NCI-H128 (cell line): ENCODE results near the gene CCDC184.
"Not testable (repeated sequence)": the region's sequence is repeated elsewhere in the genome, so short reads cannot be mapped to it uniquely, and the experiment has no call there.

Source experiments
- DNase-seq: peaks from one replicate; lab custom pipeline; 2025; ENCODE audit not compliant: unreplicated experiment; lab: John Stamatoyannopoulos, UW

The CCDC184 gene

GRCh38 chr12:48201516-48201915 lies 18.1 kb downstream of the CCDC184 start:
- DNase-seq, result no peak

DNA sequence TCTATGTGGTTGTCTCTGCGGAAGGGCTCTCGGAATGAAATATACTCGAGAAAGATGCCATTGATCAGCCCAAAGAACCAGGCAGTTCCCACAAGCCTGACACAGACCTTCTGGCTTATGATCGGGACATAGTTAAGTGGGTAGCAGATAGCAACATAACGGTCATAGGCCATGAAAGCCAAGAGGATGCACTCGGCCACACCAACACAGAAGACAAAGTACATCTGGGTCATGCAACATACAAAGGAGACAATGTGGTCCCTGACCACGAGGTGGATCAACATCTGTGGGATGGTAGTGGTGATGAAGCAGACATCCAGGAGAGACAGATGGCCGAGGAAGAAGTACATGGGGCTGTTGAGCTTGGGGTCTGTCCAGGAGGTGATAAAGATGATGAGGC lies 19.3 kb downstream of the CCDC184 start:
- no peak for DNase-seq

- no peak for DNase-seq
Measured at GRCh38 chr12:48203192-48203591, 19.7 kb downstream of the CCDC184 start, which contains the start of gene OR10AD1. OR10AD1 (minus strand) TSS chr12:48203292; CDS start chr12:48203292, 0 bp downstream.

DNA sequence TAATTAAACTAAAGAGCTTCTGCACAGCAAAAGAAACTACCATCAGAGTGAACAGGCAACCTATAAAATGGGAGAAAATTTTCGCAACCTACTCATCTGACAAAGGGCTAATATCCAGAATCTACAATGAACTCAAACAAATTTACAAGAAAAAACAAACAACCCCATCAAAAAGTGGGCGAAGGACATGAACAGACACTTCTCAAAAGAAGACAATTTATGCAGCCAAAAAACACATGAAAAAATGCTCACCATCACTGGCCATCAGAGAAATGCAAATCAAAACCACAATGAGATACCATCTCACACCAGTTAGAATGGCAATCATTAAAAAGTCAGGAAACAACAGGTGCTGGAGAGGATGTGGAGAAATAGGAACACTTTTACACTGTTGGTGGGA lies 26.1 kb downstream of the CCDC184 start:
- not testable (repeated sequence) for DNase-seq

GRCh38 chr12:48216785-48217184 lies 33.3 kb downstream of the CCDC184 start:
- no peak for DNase-seq

GRCh38 chr12:48219631-48220030 lies 36.2 kb downstream of the CCDC184 start:
- DNase-seq, result no peak

GRCh38 chr12:48220701-48221100 lies 37.3 kb downstream of the CCDC184 start:
- no peak for DNase-seq

- DNase-seq, result no peak
Measured at GRCh38 chr12:48221645-48222044, 38.2 kb downstream of the CCDC184 start.

DNA sequence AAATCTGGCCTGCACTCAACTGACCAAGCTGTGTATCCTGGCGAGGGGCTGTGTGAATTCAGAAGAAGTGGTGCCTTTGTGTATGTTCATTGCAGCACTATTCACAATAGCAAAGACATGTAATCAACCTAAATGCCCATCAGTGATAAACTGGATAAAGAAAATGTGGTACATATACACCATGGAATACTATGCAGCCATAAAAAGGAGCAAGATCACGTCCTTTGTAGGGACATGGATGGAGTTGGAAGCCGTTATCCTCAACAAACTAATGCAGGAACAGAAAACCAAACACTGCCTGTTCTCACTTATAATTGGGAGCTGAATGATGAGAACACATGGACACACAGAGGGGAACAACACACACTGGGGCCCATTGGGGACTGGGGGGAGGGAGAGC lies 41.1 kb downstream of the CCDC184 start:
- not testable (repeated sequence) for DNase-seq

DNA sequence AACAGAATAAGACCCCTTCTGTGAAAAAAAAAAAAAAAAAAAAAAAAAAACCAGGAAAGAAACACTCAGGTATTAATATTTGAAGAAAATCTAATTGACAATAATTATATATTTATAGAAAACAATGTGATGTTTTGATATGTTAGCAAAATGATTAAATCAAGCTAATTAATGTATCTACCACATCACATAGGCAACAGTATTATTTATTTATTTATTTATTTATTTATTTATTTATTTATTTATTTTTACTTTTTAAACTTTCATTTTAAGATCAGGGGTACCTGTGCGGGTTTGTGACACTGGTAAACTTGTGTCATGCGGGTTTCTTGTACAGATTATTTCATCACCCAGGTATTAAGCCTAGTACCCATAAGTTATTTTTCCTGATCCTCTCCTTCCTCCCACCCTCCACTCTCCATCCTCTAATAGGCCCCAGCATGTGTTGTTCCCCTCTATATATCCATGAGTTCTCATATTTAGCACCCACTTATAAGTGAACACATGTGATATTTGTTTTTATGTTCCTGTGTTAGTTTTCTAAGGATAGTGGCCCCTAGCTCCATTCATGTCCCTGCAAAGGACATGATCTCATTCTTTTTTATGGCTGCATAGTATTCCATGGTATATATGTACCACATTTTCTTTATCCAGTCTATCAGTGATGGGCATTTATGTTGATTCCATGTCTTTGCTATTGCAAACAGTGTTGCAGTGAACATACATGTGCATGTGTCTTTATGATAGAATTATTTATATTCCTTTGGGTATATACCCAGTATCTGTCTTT lies 47.9 kb downstream of the CCDC184 start:
- not testable (repeated sequence) for DNase-seq
